ENCODE data around the gene WIPI1. TPM values are rescaled to one million over a fixed set of nuclear protein-coding genes. Genes with fewer than 3 reads are reported as not detected.

The WIPI1 gene
- total and polyA plus RNA-seq, 10 of the 15 experiments (the other 5 are each of a cell fraction or from before 2014, with no cell fraction given): 6.5 to 44.5 (median 26.2) TPM

DNA sequence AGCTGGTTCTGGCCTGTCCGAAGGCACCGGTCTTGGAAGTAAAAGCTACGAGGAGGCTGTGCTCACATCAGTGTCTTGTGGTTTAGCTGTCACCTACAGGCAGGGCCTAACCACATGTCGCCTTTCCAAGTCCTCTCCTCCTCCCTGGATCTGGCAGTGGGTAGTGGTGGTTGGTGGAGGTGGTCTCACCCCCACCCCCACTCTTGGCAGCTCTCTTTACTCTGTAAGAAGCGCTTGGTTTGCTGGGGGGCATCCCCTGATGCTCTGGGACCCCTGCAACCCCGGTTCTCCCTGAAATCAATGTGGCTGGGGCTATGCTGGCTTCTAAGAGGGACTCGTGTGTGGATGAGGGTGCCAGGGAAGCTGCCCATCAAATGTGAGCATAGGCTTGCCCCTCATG, 68.3 kb downstream of the WIPI1 start (continued):
- no peak for TF ChIP-seq RUNX3 (IDR thresholded peaks at IDR 0.05; ENCODE audit: low read length)
- TF ChIP-seq CHD4 (IDR thresholded peaks at IDR 0.05): no peak
- no peak for TF ChIP-seq RFX5 (IDR thresholded peaks at IDR 0.05; ENCODE audit: low read depth, low read length)
- TF ChIP-seq ZNF274 (IDR thresholded peaks at IDR 0.05; ENCODE audit: insufficient read depth, insufficient read length): no peak
- no peak for TF ChIP-seq FOXK2 (IDR thresholded peaks at IDR 0.05)
- no peak for TF ChIP-seq POLR2A (IDR thresholded peaks at IDR 0.05; ENCODE audit: low read depth, low read length)

DNA sequence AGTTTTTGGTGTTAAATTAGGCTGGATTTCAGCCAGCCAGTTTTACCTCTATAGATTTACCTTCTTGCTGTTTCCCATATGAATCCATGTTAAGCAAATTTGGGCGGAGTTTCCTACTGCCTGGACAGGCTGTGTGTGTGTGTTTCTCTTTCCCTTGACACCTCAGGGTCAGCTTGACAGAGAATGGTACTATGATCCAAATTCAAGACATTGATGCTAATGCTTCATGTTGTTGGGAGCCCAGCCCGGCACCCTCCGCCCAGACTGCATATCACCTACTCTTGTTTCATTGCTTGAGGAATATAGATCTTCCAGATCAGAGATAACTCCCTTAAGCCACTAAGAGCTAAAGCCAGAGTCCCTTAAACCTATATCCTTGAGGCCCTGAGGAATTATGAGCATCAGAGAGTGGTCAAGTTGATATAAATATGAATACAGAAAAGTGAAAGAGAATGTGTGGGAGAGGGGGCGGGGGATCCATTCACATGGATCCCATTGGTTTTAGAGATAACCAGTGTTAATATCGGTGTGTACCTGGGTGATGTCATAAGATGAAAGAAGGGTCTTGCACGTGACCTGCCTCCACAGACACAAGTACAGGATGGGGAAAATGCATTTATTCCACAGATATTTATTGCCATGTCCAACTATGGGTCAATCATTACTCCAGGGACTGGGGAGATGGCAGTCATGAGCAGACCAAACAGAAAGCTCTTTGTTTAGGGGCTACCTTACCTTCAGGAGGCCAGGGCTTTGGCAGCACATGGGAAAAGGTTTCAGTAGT, 69.7 kb downstream of the WIPI1 start:
- no peak overlapping the region for H3K4me2 ChIP-seq (ENCODE audit: control insufficient read depth, insufficient read depth)
- H2AFZ ChIP-seq (ENCODE audit: control insufficient read depth, low read depth, low read length): no peak overlapping the region
- ATAC-seq: no peak
- H4K20me1 ChIP-seq (ENCODE audit: control insufficient read depth, insufficient read depth): no peaks in the 10 kb centered on the region
- FAIRE-seq: no peak
- SMC1A ChIA-PET (ENCODE audit: uncharacterized antibody, unreplicated experiment): interaction anchor here (1.3 kb wide), 1 partner anchor 122 kb away, joined by 4 read pairs; no protein-coding TSS in a partner anchor
- WGBS (ENCODE audit: insufficient coverage, insufficient replicate concordance, low lambda C conversion rate, missing lambda C conversion rate): 36% methylated on average over 6 of the region's 6 CpGs
- intact Hi-C loops (cut with micrococcal nuclease; ENCODE audit: unreplicated experiment): no loop called here
- RAD21 ChIA-PET (ENCODE audit: unreplicated experiment): interaction anchor here (0.9 kb wide), 1 partner anchor 123 kb away, joined by 4 read pairs; no protein-coding TSS in a partner anchor
- no peaks in the 10 kb centered on the region for H3K27me3 ChIP-seq (replicated peaks in 1 of 2; ENCODE audit: control insufficient read depth in 2 of 2, insufficient read depth in 2 of 2, low read length in 1 of 2)
- no peaks in the 10 kb centered on the region for H3K79me2 ChIP-seq (ENCODE audit: control insufficient read depth, insufficient read depth, low read length)
- H3K9me3 ChIP-seq (replicated peaks; ENCODE audit: control insufficient read depth, insufficient read depth, low read length): no peaks in the 10 kb centered on the region
- TF ChIP-seq, protein P1, sequence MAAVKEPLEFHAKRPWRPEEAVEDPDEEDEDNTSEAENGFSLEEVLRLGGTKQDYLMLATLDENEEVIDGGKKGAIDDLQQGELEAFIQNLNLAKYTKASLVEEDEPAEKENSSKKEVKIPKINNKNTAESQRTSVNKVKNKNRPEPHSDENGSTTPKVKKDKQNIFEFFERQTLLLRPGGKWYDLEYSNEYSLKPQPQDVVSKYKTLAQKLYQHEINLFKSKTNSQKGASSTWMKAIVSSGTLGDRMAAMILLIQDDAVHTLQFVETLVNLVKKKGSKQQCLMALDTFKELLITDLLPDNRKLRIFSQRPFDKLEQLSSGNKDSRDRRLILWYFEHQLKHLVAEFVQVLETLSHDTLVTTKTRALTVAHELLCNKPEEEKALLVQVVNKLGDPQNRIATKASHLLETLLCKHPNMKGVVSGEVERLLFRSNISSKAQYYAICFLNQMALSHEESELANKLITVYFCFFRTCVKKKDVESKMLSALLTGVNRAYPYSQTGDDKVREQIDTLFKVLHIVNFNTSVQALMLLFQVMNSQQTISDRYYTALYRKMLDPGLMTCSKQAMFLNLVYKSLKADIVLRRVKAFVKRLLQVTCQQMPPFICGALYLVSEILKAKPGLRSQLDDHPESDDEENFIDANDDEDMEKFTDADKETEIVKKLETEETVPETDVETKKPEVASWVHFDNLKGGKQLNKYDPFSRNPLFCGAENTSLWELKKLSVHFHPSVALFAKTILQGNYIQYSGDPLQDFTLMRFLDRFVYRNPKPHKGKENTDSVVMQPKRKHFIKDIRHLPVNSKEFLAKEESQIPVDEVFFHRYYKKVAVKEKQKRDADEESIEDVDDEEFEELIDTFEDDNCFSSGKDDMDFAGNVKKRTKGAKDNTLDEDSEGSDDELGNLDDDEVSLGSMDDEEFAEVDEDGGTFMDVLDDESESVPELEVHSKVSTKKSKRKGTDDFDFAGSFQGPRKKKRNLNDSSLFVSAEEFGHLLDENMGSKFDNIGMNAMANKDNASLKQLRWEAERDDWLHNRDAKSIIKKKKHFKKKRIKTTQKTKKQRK (IDR thresholded peaks at IDR 0.05; ENCODE audit: low read depth, low read length): no peak
- TF ChIP-seq PML (IDR thresholded peaks at IDR 0.05; ENCODE audit: low read length) (no peak), KDM1A (IDR thresholded peaks at IDR 0.05; ENCODE audit: borderline replicate concordance) (no peak), RFX5 (IDR thresholded peaks at IDR 0.05; ENCODE audit: low read depth, low read length) (no peak), EGR1 (IDR thresholded peaks at IDR 0.05; ENCODE audit: borderline replicate concordance in 1 of 2, low read depth in 2 of 2, low read length in 2 of 2) (no peak), CBFB (IDR thresholded peaks at IDR 0.05; ENCODE audit: low read depth) (no peak), RAD51 (IDR thresholded peaks at IDR 0.05) (no peak), TBL1XR1 (IDR thresholded peaks at IDR 0.05; ENCODE audit: low read depth, low read length) (no peak)
- TF ChIP-seq, protein P2, sequence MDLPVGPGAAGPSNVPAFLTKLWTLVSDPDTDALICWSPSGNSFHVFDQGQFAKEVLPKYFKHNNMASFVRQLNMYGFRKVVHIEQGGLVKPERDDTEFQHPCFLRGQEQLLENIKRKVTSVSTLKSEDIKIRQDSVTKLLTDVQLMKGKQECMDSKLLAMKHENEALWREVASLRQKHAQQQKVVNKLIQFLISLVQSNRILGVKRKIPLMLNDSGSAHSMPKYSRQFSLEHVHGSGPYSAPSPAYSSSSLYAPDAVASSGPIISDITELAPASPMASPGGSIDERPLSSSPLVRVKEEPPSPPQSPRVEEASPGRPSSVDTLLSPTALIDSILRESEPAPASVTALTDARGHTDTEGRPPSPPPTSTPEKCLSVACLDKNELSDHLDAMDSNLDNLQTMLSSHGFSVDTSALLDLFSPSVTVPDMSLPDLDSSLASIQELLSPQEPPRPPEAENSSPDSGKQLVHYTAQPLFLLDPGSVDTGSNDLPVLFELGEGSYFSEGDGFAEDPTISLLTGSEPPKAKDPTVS (IDR thresholded peaks at IDR 0.05; ENCODE audit: low read depth, low read length): no peak
- TF ChIP-seq, protein P3, sequence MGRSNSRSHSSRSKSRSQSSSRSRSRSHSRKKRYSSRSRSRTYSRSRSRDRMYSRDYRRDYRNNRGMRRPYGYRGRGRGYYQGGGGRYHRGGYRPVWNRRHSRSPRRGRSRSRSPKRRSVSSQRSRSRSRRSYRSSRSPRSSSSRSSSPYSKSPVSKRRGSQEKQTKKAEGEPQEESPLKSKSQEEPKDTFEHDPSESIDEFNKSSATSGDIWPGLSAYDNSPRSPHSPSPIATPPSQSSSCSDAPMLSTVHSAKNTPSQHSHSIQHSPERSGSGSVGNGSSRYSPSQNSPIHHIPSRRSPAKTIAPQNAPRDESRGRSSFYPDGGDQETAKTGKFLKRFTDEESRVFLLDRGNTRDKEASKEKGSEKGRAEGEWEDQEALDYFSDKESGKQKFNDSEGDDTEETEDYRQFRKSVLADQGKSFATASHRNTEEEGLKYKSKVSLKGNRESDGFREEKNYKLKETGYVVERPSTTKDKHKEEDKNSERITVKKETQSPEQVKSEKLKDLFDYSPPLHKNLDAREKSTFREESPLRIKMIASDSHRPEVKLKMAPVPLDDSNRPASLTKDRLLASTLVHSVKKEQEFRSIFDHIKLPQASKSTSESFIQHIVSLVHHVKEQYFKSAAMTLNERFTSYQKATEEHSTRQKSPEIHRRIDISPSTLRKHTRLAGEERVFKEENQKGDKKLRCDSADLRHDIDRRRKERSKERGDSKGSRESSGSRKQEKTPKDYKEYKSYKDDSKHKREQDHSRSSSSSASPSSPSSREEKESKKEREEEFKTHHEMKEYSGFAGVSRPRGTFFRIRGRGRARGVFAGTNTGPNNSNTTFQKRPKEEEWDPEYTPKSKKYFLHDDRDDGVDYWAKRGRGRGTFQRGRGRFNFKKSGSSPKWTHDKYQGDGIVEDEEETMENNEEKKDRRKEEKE (IDR thresholded peaks at IDR 0.05): no peak
- no peak overlapping the region for H3K27ac ChIP-seq (ENCODE audit: control insufficient read depth, insufficient read depth)
- POLR2A ChIA-PET: no interaction called here
- CTCF ChIA-PET: interaction anchor here (1.6 kb wide), 1 partner anchor 11 kb away, joined by 6 read pairs; no protein-coding TSS in a partner anchor
- H3K4me3 ChIP-seq: no peak overlapping the region
- no peaks in the 10 kb centered on the region for H3K36me3 ChIP-seq (ENCODE audit: control insufficient read depth in 2 of 2, insufficient read depth in 2 of 2, low read length in 1 of 2)
- no peak overlapping the region for H3K9ac ChIP-seq (ENCODE audit: control insufficient read depth, insufficient read depth, low read length)
- no peak for DNase-seq (ENCODE audit: low read depth, low spot score)
- H3K4me1 ChIP-seq (ENCODE audit: control insufficient read depth, insufficient read depth, low read length): no peaks in the 10 kb centered on the region
- in situ Hi-C loops (cut with MboI): no loop called here
- no TSS peak for BruUV-seq (replicated peaks)
